HG03025 (cell line): ENCODE results near the gene ZFP91.

Experiments used
- ATAC-seq: cut with Tn5 transposase; IDR thresholded peaks from one replicate; pipeline ENCODE4 v1.9.1; 2021; ENCODE audit warnings: mild to moderate bottlenecking, moderate library complexity; ENCODE audit not compliant: unreplicated experiment, low FRiP score

ZFP91 gene

DNA sequence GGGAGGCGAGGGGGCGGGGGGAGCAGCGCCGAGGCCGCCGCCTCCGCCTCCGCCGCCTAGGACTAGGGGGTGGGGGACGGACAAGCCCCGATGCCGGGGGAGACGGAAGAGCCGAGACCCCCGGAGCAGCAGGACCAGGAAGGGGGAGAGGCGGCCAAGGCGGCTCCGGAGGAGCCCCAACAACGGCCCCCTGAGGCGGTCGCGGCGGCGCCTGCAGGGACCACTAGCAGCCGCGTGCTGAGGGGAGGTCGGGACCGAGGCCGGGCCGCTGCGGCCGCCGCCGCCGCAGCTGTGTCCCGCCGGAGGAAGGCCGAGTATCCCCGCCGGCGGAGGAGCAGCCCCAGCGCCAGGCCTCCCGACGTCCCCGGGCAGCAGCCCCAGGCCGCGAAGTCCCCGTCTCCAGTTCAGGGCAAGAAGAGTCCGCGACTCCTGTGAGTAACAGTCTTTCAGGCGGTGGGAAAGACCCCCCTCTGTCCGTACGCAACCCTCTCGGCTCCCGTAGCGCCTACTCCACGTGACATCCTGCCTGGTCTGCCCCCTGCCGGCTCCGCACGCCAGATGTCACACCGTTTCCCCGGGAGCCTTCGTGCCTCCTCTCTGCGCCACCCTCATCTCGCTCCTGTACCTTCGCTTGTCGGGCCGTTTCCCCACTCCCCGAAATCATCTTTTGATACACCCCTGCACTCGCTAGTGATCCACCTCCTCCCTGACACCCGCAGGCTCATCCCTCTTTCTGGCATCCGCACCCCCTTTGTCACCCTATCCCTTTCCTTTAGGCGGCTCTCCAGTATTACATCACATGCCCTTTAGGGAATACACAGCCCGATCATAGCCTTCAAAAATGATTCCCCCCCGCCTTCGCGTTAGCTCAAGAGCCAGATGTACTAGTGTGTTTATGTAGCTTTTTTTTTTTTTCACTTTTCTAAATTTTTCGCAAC is 598 bp downstream of the ZFP91 start:
- peak; percentile 37 for ATAC-seq

GRCh38 chr11:58580311-58580710 is 1.4 kb downstream of the ZFP91 start:
- ATAC-seq, result no peak

- no peak for ATAC-seq
Measured at GRCh38 chr11:58582437-58582836, 3.6 kb downstream of the ZFP91 start.

GRCh38 chr11:58586998-58587397 is 8.1 kb downstream of the ZFP91 start:
- no peak for ATAC-seq

- ATAC-seq, result no peak
Measured at GRCh38 chr11:58591659-58592058, 12.8 kb downstream of the ZFP91 start.

DNA sequence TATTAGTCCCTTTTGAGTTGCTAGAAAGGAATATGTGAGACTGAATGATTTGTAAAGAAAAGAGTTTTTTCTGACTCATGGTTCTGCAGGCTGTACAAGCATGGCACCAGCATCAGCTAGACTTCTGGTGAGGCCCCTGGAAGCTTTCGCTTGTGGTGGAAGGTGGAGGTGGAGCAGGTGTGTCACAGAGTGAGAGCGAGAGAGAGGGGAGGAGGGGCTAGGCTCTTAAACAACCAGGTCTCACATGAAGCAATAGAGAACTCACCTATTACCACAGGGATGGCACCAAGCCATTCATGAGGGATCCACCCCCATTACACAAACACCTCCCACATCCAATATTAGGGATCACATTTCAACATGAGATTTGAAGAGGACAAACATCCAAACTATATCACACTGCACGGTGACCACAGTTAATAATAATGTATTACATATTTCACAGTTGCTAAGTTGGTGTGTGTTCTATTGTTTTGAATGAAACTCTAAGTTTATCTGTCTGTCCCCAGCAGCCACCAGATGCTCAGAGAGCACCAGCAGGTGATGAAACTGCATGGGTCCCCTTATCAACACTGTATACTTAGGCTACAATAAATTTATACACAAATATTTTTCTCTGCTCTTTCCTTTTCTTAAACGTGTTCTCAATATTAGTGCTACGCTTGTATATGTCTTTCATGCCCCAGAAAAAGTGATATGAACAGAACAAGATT is 14.1 kb downstream of the ZFP91 start:
- no peak for ATAC-seq

GRCh38 chr11:58594826-58595225 is 16.0 kb downstream of the ZFP91 start:
- ATAC-seq, result no peak

DNA sequence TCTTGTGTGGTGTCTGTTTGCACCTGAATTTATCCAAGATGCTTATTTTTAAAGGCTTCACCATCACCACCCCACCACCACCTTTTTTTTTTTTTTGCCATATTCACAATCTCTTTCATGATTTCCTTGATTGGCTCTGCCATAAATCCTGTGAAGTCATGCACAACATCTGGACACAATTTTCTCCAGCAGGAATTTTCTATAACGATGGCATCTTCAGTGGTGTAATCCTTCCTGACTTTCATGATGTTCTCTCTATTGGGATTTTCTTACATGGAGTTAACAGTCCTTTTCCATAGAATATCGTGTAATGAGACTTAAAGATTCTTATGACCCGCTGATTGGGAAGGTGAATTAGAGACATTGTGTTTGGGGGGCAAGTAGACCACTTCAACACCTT is 17.8 kb downstream of the ZFP91 start:
- no peak for ATAC-seq

DNA sequence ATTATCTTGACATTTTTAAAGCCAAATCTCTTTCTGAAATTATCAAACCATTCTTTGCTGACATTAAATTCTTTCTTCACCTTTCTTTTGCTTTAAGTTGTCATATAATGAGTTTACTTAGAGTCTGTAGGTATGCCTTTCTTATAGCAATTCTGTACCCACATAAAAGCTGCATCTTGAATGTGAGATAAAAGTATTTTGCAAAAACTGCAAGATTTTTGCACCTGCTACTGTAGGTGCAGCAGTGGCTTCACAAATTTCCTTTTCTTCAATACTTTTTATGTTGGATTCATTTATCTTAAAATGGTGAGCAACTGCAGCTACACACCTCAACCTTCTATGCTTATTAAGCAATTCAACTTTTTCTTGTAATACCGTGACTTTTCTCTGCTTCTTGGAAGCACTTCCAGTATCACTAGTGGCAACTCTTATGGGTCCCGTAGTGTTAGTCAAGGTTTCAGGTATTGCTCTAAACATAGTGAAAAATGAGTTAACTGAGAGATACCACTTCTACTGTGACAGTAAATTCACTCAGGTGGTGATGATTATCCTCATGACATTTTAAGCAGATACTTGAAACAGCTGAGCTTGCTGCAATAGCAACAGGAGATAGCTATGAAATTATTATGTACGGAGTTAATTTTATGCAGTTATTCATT is 18.8 kb downstream of the ZFP91 start:
- ATAC-seq, result no peak

GRCh38 chr11:58600510-58600909 is 21.6 kb downstream of the ZFP91 start:
- ATAC-seq, result no peak

GRCh38 chr11:58606930-58607714 is 28.3 kb downstream of the ZFP91 start:
- no peak for ATAC-seq

- ATAC-seq, result no peak
Measured at GRCh38 chr11:58608331-58608730, 29.5 kb downstream of the ZFP91 start.

- no peak for ATAC-seq
Measured at GRCh38 chr11:58609723-58610122, 30.9 kb downstream of the ZFP91 start.

- no peak for ATAC-seq
Measured at GRCh38 chr11:58613228-58613627, 34.4 kb downstream of the ZFP91 start.

GRCh38 chr11:58615559-58615958 is 36.7 kb downstream of the ZFP91 start:
- ATAC-seq, result no peak

GRCh38 chr11:58616594-58616993 is 37.7 kb downstream of the ZFP91 start:
- no peak for ATAC-seq

GRCh38 chr11:58617976-58618557 is 39.2 kb downstream of the ZFP91 start:
- ATAC-seq, result no peak

DNA sequence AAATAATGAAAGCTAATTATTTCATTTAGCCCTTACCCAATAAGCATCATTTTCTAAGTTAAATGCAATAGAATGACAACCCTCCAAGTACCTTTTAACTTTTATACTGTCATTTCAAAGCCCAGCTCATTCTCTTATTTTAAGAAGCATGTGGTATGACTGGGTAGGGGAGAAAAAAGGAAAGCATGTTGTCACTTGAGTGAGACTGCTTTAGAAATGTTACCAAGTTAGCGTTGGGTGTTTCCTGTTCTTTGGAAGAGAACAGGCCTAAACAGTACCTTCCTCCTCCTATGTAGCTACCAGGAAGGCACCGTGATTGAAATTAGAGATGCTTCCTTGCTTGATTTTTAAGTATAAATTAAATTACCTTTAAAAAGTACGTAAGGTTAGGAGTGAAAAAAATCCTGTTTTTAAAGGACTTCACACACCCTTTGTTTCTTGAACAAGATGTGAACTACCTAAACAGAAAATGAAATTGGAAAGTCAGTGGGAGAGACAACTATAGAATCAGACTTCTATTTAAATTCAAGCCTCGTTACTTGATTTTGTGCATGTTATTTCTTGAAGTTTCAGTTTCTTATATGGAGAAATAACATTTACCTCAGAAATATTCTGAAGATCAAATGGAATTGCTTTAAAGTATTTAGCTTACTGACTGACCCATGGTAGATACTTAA is 42.9 kb downstream of the ZFP91 start:
- no peak for ATAC-seq

- no peak for ATAC-seq
Measured at GRCh38 chr11:58622344-58622743, 43.5 kb downstream of the ZFP91 start, which contains the start of gene CNTF. CNTF (plus strand) TSS chr11:58622665; CDS start chr11:58622753, 88 bp downstream.
